Karpas-422 (cell line): ENCODE data around the gene CISD1. TPM values are rescaled to one million over a fixed set of nuclear protein-coding genes. Genes with fewer than 3 reads are reported as not detected.

Experiments
- DNase-seq: peaks from one replicate; pipeline ENCODE4 v3.0.0-alpha.2; 2015
- H2AFZ ChIP-seq: fragments of 200-600 bp; sonication (generic); 2 replicates; pipeline ENCODE4 v1.6.1; 2014; ENCODE audit warnings: antibody characterized with exemption, low read length, mixed read lengths
- H3K27ac ChIP-seq: fragments of 200-600 bp; sonication (generic); 2 replicates; pipeline ENCODE4 v1.5.1; 2014; ENCODE audit warnings: mild to moderate bottlenecking, low read length, moderate library complexity
- H3K27me3 ChIP-seq: fragments of 200-600 bp; sonication (generic); 2 replicates; pipeline ENCODE4 v1.6.1; 2014; ENCODE audit warnings: low read length, mixed read lengths
- H3K36me3 ChIP-seq: fragments of 200-600 bp; sonication (generic); 2 replicates; pipeline ENCODE4 v1.6.1; 2014; ENCODE audit warnings: low read length, mixed read lengths; ENCODE audit not compliant: insufficient read depth
- H3K4me1 ChIP-seq: fragments of 200-600 bp; sonication (generic); 2 replicates; pipeline ENCODE4 v1.6.1; 2014; ENCODE audit warnings: mild to moderate bottlenecking, low read length, mixed read lengths
- H3K4me2 ChIP-seq: fragments of 200-600 bp; sonication (generic); 2 replicates; pipeline ENCODE4 v1.6.1; 2014; ENCODE audit warnings: low read length, low read depth, mild to moderate bottlenecking; ENCODE audit not compliant: poor library complexity, severe bottlenecking
- H3K4me3 ChIP-seq: fragments of 200-600 bp; sonication (generic); 2 replicates; pipeline ENCODE4 v1.5.1; 2014; ENCODE audit warnings: mild to moderate bottlenecking, antibody characterized with exemption, low read length, mixed read lengths
- H3K79me2 ChIP-seq: fragments of 200-600 bp; sonication (generic); 2 replicates; pipeline ENCODE4 v1.6.1; 2014; ENCODE audit warnings: mild to moderate bottlenecking, low read length, mixed read lengths
- H3K9ac ChIP-seq: fragments of 200-600 bp; sonication (generic); 2 replicates; pipeline ENCODE4 v1.6.0; 2014; ENCODE audit warnings: low read length
- H3K9me2 ChIP-seq: fragments of 200-600 bp; sonication (generic), shearing (Covaris generic); replicated peaks from 2 replicates; pipeline ENCODE4 v1.6.0; 2014; ENCODE audit warnings: mild to moderate bottlenecking, low read length, moderate library complexity; ENCODE audit not compliant: insufficient read depth
- H3K9me3 ChIP-seq: fragments of 300-700, 200-600 bp; sonication (generic); 2 replicates; pipeline ENCODE4 v1.6.1; 2014; ENCODE audit warnings: low read length, mixed read lengths
- H4K20me1 ChIP-seq: fragments of 200-600 bp; sonication (generic); 2 replicates; pipeline ENCODE4 v1.6.1; 2014; ENCODE audit warnings: mild to moderate bottlenecking, antibody characterized with exemption, low read length, low read depth; ENCODE audit not compliant: insufficient read depth
- total RNA-seq: library from RNA; depleted of rRNA; stranded (reverse); fragments of >200 nt; shearing (Covaris generic); gene quantifications from 2 replicates; pipeline ENCODE4 v1.2.3, GENCODE V29; 2014; ENCODE audit warnings: low replicate concordance

The CISD1 gene
- total RNA-seq, 1 experiment from 2014 or later, result 74.1 TPM

- no peaks in the 10 kb centered on the region for H3K9me3 ChIP-seq
- peaks cover 42% of the 10 kb centered on the region for H3K36me3 ChIP-seq
- H3K9ac ChIP-seq, result no peak overlapping the region
- no peak overlapping the region for H3K4me3 ChIP-seq
- no peaks in the 10 kb centered on the region; the same call in 1 of the 2 replicates for H4K20me1 ChIP-seq
- H3K9me2 ChIP-seq, result no peaks in the 10 kb centered on the region
- H2AFZ ChIP-seq, result no peak overlapping the region
- peaks cover 18% of the 10 kb centered on the region for H3K4me1 ChIP-seq
- no peak overlapping the region for H3K4me2 ChIP-seq
- H3K27ac ChIP-seq, result no peak overlapping the region
- no peak for DNase-seq
- no peaks in the 10 kb centered on the region for H3K27me3 ChIP-seq
- H3K79me2 ChIP-seq, result peaks cover 98% of the 10 kb centered on the region
Measured at GRCh38 chr10:58278962-58279307, 10.0 kb downstream of the CISD1 start.

GRCh38 chr10:58280477-58280876, 11.5 kb downstream of the CISD1 start:
- no peak overlapping the region for H2AFZ ChIP-seq
- H3K9ac ChIP-seq, result no peak overlapping the region
- H3K27me3 ChIP-seq, result no peaks in the 10 kb centered on the region
- H3K36me3 ChIP-seq, result peaks cover 42% of the 10 kb centered on the region
- no peaks in the 10 kb centered on the region for H3K9me3 ChIP-seq
- no peak overlapping the region for H3K4me3 ChIP-seq
- peaks cover 18% of the 10 kb centered on the region for H3K4me1 ChIP-seq
- no peak overlapping the region for H3K4me2 ChIP-seq
- H3K9me2 ChIP-seq, result no peaks in the 10 kb centered on the region
- peaks cover 96% of the 10 kb centered on the region for H3K79me2 ChIP-seq
- H3K27ac ChIP-seq, result no peak overlapping the region
- no peak for DNase-seq
- no peaks in the 10 kb centered on the region; the same call in 1 of the 2 replicates for H4K20me1 ChIP-seq

GRCh38 chr10:58281092-58281752, 12.3 kb downstream of the CISD1 start:
- no peaks in the 10 kb centered on the region for H3K9me2 ChIP-seq
- no peak overlapping the region for H3K27ac ChIP-seq
- peaks cover 18% of the 10 kb centered on the region for H3K4me1 ChIP-seq
- H3K27me3 ChIP-seq, result no peaks in the 10 kb centered on the region
- no peaks in the 10 kb centered on the region for H3K9me3 ChIP-seq
- H3K36me3 ChIP-seq, result peaks cover 42% of the 10 kb centered on the region
- no peak overlapping the region for H3K9ac ChIP-seq
- H2AFZ ChIP-seq, result no peak overlapping the region
- no peak overlapping the region for H3K4me3 ChIP-seq
- no peak overlapping the region for H3K4me2 ChIP-seq
- no peak for DNase-seq
- no peaks in the 10 kb centered on the region for H4K20me1 ChIP-seq
- H3K79me2 ChIP-seq, result peaks cover 89% of the 10 kb centered on the region

GRCh38 chr10:58282615-58283014, 13.7 kb downstream of the CISD1 start:
- Histone ChIP-seq H3K9ac (no peak overlapping the region), H3K9me2 (no peaks in the 10 kb centered on the region), H3K36me3 (peaks cover 40% of the 10 kb centered on the region), H3K4me3 (no peak overlapping the region), H3K4me2 (no peak overlapping the region), H2AFZ (no peak overlapping the region), H3K9me3 (no peaks in the 10 kb centered on the region), H3K27ac (no peak overlapping the region), H3K4me1 (peaks cover 18% of the 10 kb centered on the region), H4K20me1 (no peaks in the 10 kb centered on the region), H3K79me2 (peaks cover 76% of the 10 kb centered on the region), H3K27me3 (no peaks in the 10 kb centered on the region)
- no peak for DNase-seq

- Histone ChIP-seq H3K36me3 (peaks cover 19% of the 10 kb centered on the region; the same call in 1 of the 2 replicates), H3K9ac (no peak overlapping the region), H3K9me3 (no peaks in the 10 kb centered on the region), H3K4me3 (no peak overlapping the region), H3K4me2 (no peak overlapping the region), H3K27ac (no peak overlapping the region), H4K20me1 (no peaks in the 10 kb centered on the region), H2AFZ (no peak overlapping the region), H3K9me2 (no peaks in the 10 kb centered on the region), H3K27me3 (no peaks in the 10 kb centered on the region), H3K79me2 (no peaks in the 10 kb centered on the region), H3K4me1 (no peaks in the 10 kb centered on the region)
- DNase-seq, result peak; percentile 82
Measured at GRCh38 chr10:58291538-58292174, 22.7 kb downstream of the CISD1 start.

GRCh38 chr10:58293989-58294388, 25.0 kb downstream of the CISD1 start:
- Histone ChIP-seq H3K4me1 (no peaks in the 10 kb centered on the region), H3K9me3 (no peaks in the 10 kb centered on the region), H3K4me2 (no peak overlapping the region), H3K9ac (no peak overlapping the region), H3K9me2 (no peaks in the 10 kb centered on the region), H4K20me1 (no peaks in the 10 kb centered on the region), H2AFZ (no peak overlapping the region), H3K27ac (no peak overlapping the region), H3K4me3 (no peak overlapping the region), H3K36me3 (peaks cover 13% of the 10 kb centered on the region; the same call in 1 of the 2 replicates), H3K79me2 (no peaks in the 10 kb centered on the region), H3K27me3 (no peaks in the 10 kb centered on the region)
- no peak for DNase-seq

GRCh38 chr10:58299580-58299979, 30.6 kb downstream of the CISD1 start:
- Histone ChIP-seq H3K9me3 (no peaks in the 10 kb centered on the region), H3K9me2 (no peaks in the 10 kb centered on the region), H2AFZ (no peak overlapping the region), H3K27ac (no peak overlapping the region), H3K4me2 (no peak overlapping the region), H3K27me3 (no peaks in the 10 kb centered on the region), H3K79me2 (no peaks in the 10 kb centered on the region), H3K4me1 (no peaks in the 10 kb centered on the region), H4K20me1 (no peaks in the 10 kb centered on the region), H3K36me3 (no peaks in the 10 kb centered on the region), H3K9ac (no peak overlapping the region), H3K4me3 (no peak overlapping the region)
- DNase-seq, result peak; percentile 82

- Histone ChIP-seq H3K9ac (no peak overlapping the region), H3K27me3 (no peaks in the 10 kb centered on the region), H2AFZ (no peak overlapping the region), H3K4me2 (no peak overlapping the region), H3K9me2 (no peaks in the 10 kb centered on the region), H3K79me2 (no peaks in the 10 kb centered on the region), H3K36me3 (no peaks in the 10 kb centered on the region), H3K9me3 (no peaks in the 10 kb centered on the region), H4K20me1 (no peaks in the 10 kb centered on the region), H3K4me1 (no peaks in the 10 kb centered on the region), H3K27ac (no peak overlapping the region), H3K4me3 (no peak overlapping the region)
- no peak for DNase-seq
Measured at GRCh38 chr10:58300676-58301075, 31.7 kb downstream of the CISD1 start.
